ENCODE measurements around the gene MB21D2.

DNA sequence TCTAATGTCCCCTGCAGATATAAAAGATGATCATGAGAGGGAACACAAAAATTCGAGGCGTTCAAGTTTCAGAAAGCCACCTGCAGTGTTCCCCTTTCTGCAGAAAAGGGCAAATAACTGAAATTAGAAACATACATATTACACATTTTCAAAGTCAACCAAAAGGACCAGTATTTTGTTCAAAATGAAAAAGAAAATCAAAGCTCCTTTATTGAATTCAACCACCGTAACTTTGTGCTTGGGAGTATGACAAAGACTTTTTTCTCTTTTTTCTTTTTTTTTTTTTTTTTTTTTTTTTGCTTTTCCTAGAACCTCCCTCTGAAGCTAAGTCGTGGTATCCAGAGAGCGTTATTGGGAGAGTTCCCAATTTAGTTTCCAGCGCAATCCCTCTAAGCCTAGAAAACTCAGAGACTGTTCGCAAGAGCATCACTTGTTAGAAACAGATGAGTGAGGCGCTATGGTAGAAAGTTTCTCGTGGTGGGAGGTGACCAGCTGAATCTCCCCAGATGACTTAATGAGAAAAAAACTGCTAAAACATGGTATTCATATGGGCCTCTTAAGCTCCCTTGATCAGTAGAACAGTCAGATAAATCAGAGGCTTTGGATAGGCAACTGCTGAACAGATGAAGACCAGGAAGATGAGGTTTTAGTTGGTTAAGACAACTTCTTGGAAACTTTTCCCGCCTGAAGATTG is 77.4 kb downstream of the MB21D2 start:
- TF ChIP-seq, protein P1, sequence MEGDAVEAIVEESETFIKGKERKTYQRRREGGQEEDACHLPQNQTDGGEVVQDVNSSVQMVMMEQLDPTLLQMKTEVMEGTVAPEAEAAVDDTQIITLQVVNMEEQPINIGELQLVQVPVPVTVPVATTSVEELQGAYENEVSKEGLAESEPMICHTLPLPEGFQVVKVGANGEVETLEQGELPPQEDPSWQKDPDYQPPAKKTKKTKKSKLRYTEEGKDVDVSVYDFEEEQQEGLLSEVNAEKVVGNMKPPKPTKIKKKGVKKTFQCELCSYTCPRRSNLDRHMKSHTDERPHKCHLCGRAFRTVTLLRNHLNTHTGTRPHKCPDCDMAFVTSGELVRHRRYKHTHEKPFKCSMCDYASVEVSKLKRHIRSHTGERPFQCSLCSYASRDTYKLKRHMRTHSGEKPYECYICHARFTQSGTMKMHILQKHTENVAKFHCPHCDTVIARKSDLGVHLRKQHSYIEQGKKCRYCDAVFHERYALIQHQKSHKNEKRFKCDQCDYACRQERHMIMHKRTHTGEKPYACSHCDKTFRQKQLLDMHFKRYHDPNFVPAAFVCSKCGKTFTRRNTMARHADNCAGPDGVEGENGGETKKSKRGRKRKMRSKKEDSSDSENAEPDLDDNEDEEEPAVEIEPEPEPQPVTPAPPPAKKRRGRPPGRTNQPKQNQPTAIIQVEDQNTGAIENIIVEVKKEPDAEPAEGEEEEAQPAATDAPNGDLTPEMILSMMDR (conservative IDR thresholded peaks at IDR 0.05), result no peak
- no peak for TF ChIP-seq ZFX (IDR thresholded peaks at IDR 0.05)

Measured in C4-2B (cell line).